SJSA1 (cell line): ENCODE results near the gene LCN1. TPM values are rescaled to one million over a fixed set of nuclear protein-coding genes. Genes with fewer than 3 reads are reported as not detected.
"Not testable (repeated sequence)": the region's sequence is repeated elsewhere in the genome, so short reads cannot be mapped to it uniquely, and the experiment has no call there.

Experiments used
- DNase-seq, 2 experiments: peaks; one replicate each; pipeline ENCODE4 v3.0.0-alpha.2; 2015 to 2020; ENCODE audit warnings: low spot score in 2 of 2, low read depth in 1 of 2
- H3K27ac ChIP-seq: fragments of 250-450 bp; sonication (Bioruptor Pico); 2 replicates; pipeline ENCODE4 v1.5.1; 2020; ENCODE audit warnings: mild to moderate bottlenecking, moderate library complexity
- H3K27me3 ChIP-seq: fragments of 250-450 bp; sonication (Bioruptor Pico); replicated peaks from 2 replicates; pipeline ENCODE4 v1.5.1; 2020; ENCODE audit warnings: mild to moderate bottlenecking, moderate library complexity
- H3K36me3 ChIP-seq: fragments of 250-450 bp; sonication (Bioruptor Pico); 2 replicates; pipeline ENCODE4 v1.5.1; 2020; ENCODE audit warnings: mild to moderate bottlenecking
- H3K4me1 ChIP-seq: fragments of 250-450 bp; sonication (Bioruptor Pico); replicated peaks from 2 replicates; pipeline ENCODE4 v1.6.1; 2021; ENCODE audit warnings: mild to moderate bottlenecking
- H3K4me3 ChIP-seq: fragments of 250-450 bp; sonication (Bioruptor Pico); 2 replicates; pipeline ENCODE4 v1.5.1; 2020; ENCODE audit warnings: mild to moderate bottlenecking
- H3K9me3 ChIP-seq: fragments of 250-450 bp; sonication (Bioruptor Pico); replicated peaks from 2 replicates; pipeline ENCODE4 v1.5.1; 2020; ENCODE audit warnings: mild to moderate bottlenecking
- total RNA-seq: library from RNA; depleted of rRNA; stranded (reverse); fragments of >200 nt; shearing (Covaris generic); gene quantifications from 2 replicates; pipeline ENCODE4 v1.2.3, GENCODE V29; 2014

LCN1 gene
- total RNA-seq, 1 experiment from 2014 or later = not detected

DNA sequence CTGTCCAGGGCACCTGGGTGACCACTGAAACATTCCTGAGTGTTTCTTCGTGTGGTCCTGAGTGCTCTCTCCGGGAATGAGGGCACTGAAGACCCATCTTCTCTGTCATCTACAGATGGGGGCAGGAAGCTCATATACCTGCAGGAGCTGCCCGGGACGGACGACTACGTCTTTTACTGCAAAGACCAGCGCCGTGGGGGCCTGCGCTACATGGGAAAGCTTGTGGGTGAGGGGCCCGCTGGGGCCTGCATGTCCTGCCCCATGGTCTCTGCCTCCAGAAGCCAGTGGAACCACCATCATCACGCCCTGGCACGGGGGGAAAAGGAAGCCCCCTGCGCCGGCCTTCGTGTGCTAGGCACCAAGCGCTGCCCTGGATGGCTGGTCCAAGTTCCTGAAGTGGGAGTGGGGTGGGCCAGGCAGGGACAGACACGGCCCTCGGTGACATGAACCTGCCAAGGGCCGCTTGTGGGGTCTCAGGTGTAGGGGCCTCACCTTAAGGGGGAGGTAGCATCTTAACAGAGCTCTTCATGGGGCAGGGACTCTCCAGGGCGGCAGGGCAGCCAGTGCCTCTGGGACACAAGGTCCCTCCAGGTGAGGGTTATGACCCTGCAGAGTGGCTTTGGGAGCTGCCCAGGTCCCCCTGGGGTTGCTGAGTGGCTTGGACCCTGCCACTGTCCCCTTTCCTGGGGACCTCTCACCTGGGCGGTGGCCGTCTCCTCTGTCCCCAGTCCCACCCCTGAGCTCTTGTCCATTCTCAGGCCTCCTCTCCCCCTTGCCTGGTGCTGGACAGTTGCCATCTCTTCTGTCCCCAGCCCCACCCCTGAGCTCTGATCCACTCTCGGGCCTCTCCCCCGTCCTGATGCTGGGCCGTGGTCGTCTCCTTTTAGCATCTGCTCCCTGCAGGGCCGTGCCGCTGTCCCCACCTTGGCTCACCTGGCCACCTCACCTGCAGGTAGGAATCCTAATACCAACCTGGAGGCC, 26.8 kb downstream of the LCN1 start:
- Histone ChIP-seq H3K27ac (no peak overlapping the region), H3K36me3 (no peaks in the 10 kb centered on the region), H3K4me1 (no peaks in the 10 kb centered on the region), H3K9me3 (no peaks in the 10 kb centered on the region), H3K4me3 (no peak overlapping the region), H3K27me3 (no peaks in the 10 kb centered on the region)
- no peak for DNase-seq

DNA sequence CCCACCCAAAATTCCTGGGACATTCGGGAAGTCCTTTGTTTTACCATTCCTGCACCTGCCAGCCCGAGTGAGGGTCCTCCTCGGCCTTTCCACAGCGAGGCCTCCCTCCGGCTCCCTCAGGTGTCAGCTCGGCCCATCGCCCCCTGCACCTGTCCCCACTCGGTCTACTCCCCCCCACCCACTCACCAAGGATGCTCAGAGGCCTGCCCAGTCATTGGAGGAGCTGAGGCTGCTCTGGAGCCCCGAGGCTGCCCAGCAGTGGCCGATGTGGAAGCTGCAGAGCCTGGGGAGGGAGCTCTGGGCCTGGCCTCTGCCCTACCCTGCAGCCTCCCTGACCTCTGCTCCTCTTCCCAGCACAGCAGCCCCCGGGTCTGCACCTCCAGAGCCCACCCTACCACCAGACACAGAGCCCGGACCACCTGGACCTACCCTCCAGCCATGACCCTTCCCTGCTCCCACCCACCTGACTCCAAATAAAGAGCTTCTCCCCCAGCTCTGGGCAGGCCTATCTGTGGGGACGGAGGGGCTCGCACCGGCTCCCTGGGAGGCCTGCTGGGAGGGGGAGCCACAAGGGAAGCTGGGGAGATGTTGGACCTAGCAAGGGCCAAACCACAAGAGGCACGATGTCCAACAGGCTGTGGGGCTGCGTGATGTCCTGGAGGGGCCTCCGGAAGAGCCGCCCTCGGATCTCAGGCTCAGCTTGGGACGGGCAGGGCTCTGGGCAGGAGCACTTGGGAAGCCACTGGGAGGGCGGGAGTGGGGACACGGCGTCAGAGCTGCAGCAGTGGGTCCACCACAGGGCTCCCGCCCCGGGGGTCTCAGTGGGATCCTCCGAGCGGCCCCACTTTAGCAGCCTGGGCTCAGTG, 28.5 kb downstream of the LCN1 start:
- not testable (repeated sequence) for H3K4me1 ChIP-seq, H3K27me3 ChIP-seq, DNase-seq, H3K9me3 ChIP-seq, H3K36me3 ChIP-seq, H3K4me3 ChIP-seq, H3K27ac ChIP-seq

DNA sequence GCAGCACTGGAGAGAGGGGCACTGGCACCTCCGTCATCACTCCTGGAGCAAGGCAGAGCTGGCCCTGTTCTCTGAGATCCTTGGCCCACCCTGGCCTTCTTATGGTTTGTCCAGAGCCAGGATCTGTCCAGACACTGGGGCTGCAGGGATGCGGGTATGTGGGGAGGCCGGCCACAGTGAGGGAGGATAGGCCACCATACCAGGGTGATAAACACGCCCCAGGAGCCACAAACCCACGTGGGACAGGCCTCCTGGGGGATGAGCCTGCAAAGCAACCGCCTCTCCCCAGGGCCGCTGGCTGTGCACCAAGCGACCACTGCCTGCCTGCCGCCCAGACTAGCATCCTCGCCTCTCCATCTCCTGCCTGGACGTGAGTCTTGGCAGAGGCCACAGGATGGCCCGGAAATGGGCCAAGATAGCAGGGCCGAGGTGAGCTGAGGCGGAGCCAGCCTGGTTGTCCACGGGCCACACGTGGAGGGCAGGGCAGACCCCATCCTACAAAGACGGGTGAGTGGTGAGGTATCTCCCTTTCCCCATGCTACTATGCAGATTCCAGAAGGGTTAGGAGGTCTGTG, 29.2 kb downstream of the LCN1 start:
- no peak overlapping the region for H3K27ac ChIP-seq
- H3K36me3 ChIP-seq = no peaks in the 10 kb centered on the region

DNA sequence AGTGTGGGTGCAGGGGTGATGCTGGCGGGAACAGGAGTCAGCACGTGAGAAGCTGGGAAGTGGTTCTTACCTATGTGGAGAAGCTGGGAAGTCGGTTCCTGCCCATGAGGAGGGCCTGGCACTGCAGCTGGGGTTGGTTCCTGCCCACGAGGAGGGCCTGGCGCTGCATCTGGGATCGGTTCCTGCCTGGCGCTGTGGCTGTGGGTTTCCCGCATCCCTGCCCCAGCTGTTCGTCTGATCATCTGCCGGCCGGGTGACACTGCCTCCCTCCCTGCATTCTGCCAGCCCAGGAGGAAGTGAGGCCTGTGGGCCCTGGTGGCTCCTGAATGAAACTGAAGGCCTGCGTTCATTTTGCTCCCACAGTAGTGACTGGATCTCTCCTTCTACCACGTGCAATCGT, 29.8 kb downstream of the LCN1 start:
- Histone ChIP-seq H3K27me3 (no peaks in the 10 kb centered on the region), H3K36me3 (no peaks in the 10 kb centered on the region), H3K4me3 (no peak overlapping the region), H3K9me3 (no peaks in the 10 kb centered on the region), H3K4me1 (peaks cover 15% of the 10 kb centered on the region), H3K27ac (no peak overlapping the region)
- no peak for DNase-seq

More for the DNA sequence above, 29.2 kb downstream of the LCN1 start:
- peaks cover 13% of the 10 kb centered on the region for H3K4me1 ChIP-seq
- no peak overlapping the region for H3K4me3 ChIP-seq
- no peak for DNase-seq
- H3K27me3 ChIP-seq = no peaks in the 10 kb centered on the region
- H3K9me3 ChIP-seq = no peaks in the 10 kb centered on the region

DNA sequence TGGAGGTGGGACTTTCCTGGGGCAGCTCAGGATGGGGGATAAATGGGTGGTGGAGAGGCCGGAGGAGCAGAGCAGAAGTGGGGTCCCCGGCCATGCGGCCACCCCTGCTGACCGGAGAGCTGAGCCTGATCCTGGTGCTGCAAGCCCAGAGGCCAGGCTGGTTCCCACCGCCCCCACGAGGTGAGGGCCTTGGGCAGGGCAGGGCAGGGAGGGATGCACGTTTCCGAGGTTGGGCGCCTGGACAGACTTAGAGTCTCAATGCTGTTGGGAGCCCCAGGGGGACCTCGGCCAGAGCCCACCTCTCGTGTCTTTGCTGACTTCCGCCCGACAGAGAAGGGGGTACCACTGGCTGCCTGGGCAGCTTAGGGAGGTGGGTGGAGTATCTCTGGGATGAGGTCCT, 30.2 kb downstream of the LCN1 start:
- H3K27ac ChIP-seq = no peak overlapping the region
- H3K4me1 ChIP-seq = peaks cover 15% of the 10 kb centered on the region
- H3K4me3 ChIP-seq = no peak overlapping the region
- H3K36me3 ChIP-seq = no peaks in the 10 kb centered on the region
- no peak for DNase-seq
- H3K27me3 ChIP-seq = no peaks in the 10 kb centered on the region
- H3K9me3 ChIP-seq = no peaks in the 10 kb centered on the region

DNA sequence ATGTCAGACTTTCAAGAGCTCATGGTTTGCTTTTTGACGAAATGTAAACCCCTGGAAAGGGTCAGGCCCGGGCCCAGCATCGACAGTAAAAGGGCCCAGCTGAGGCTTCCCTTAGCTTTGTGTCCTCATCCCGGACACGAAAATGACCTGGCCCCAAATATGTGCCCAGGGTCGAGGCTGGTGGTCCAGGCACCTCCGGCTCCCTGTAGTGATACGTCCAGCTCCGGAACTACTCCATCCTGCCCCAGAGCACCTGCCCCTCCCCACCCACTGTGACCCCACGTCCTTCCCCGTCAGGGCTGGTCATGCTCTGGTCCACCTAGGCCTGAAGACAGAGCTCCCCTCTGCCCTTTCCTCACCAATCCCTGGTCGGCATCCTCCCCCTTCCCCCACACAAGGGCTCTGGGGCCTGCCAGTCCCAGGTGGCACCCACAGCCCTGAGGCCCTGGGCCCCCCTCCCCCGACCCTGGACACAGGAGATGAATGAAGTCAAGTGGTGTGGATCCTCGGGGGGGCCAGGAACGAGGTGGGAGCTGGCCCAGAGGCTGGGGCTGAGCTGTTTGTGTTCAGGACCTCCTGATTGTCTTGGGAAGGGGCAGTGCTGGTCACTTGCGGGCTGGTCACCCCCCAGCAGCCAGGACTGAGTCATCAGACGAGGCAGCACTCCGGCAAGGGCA, 30.9 kb downstream of the LCN1 start:
- Histone ChIP-seq H3K36me3 (no peaks in the 10 kb centered on the region), H3K4me3 (no peak overlapping the region), H3K4me1 (peaks cover 15% of the 10 kb centered on the region), H3K9me3 (no peaks in the 10 kb centered on the region), H3K27ac (no peak overlapping the region), H3K27me3 (no peaks in the 10 kb centered on the region)
- no peak for DNase-seq

DNA sequence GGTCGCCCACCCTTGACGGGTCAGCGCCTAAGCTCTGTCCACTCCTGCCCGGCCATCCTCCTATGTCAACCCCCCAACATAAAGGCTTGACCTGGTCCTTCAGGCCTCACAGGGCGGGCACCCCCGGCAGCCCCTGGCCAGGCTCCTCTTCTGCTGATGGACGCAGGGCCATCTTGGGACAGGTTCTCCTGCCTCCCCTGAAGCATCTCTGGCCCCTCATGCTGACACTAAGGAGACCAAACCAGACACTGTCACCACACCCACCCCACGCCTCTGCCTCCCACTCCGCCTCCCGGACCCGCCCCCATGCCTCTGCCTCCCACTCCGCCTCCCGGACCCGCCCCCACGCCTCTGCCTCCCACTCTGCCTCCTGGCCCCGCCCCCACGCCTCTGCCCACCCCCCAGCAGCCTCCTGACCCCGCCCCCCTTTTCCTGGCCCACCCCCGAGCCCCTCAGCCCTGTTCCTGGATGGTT, 31.5 kb downstream of the LCN1 start:
- Histone ChIP-seq H3K9me3 (no peaks in the 10 kb centered on the region), H3K27me3 (no peaks in the 10 kb centered on the region), H3K36me3 (no peaks in the 10 kb centered on the region), H3K4me1 (peaks cover 15% of the 10 kb centered on the region), H3K4me3 (no peak overlapping the region), H3K27ac (no peak overlapping the region)
- no peak for DNase-seq

DNA sequence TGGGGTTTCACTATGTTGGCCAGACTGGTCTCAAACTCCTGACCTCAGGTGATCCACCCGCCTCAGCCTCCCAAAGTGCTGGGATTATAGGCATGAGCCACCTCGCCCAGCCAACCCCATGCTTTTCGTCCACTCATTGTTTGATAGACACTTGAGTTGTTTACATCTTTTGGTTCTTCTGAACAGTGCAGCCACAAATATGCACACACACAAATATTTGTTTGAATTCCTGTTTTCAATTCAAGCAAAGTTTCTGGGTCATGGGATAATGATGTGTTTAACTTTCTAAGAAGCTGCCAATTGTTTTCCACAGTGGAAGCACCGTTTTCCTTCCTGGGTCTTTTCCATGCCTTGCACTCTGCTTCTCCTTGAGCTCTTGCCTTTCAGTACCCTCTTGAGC, 33.5 kb downstream of the LCN1 start:
- H3K36me3 ChIP-seq = no peaks in the 10 kb centered on the region
- peak in 1 of 2 experiments; percentile 60 for DNase-seq
- no peak overlapping the region for H3K4me3 ChIP-seq
- no peaks in the 10 kb centered on the region for H3K27me3 ChIP-seq
- no peaks in the 10 kb centered on the region for H3K9me3 ChIP-seq
- H3K27ac ChIP-seq = no peak overlapping the region
- H3K4me1 ChIP-seq = peaks cover 15% of the 10 kb centered on the region

DNA sequence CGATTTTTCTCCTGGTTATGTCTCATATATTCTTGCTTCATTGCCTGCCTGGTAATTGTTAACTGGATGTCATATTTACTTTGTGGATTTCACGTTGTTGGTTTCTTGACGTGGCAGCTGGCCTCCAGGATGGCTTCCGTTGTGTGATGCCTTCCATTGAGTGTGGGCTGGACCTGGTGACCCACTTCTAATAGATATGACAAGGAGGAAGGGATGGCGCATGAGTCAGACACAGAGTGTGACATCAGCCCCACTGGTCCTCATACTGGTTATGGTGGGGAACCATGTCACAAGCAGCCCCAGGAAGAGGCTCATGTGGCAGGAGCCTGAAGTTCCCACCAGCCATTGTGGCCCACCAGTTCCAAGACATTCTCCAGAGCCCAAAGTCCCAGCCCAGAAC, 34.0 kb downstream of the LCN1 start:
- Histone ChIP-seq H3K9me3 (no peaks in the 10 kb centered on the region), H3K4me1 (peaks cover 15% of the 10 kb centered on the region), H3K27me3 (no peaks in the 10 kb centered on the region), H3K4me3 (no peak overlapping the region), H3K27ac (no peak overlapping the region), H3K36me3 (no peaks in the 10 kb centered on the region)
- no peak for DNase-seq

DNA sequence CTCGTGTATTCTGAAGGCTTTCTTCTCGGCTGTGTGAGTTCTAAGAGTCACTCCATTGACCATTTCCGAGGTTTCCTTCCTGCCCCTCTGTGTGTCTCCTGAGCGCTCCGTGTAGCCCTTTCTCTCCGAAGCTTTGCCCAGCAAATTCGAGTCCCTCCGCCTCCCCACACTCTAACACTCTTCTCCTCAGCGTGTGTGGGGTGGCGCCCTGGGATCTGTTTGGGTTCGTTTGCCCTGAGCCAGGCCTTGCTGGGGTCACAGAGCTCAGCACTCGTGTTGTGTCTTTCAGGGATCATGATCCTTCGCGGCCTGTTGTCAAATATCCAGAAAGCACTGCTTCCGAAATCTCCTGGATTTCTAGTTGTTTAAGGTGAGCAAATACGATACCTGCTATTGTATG, 34.7 kb downstream of the LCN1 start:
- Histone ChIP-seq H3K27ac (no peak overlapping the region), H3K27me3 (no peaks in the 10 kb centered on the region)

DNA sequence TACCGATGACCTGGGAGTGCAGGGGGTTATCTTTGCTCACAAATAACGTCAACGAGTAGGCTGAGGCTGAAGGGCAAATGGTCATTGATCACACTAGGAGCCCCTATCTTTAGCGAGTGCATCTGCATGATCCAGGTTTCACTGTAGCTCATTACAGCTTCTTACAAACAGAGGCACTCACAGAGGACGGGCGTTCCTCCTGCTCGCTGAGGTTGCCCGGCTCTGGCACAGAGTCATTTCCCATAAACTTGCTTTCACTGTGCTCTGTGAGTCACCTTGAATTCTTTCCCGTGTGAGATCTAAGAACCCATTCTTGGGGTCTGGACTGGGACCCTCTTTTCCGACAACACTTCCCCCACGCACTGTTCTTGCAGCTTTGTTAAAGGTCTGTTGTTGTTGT, 38.4 kb downstream of the LCN1 start:
- no peak overlapping the region for H3K4me3 ChIP-seq
- H3K27me3 ChIP-seq = no peaks in the 10 kb centered on the region
- no peaks in the 10 kb centered on the region for H3K36me3 ChIP-seq
- DNase-seq = no peak
- peaks cover 10% of the 10 kb centered on the region for H3K4me1 ChIP-seq
- no peaks in the 10 kb centered on the region for H3K9me3 ChIP-seq
- H3K27ac ChIP-seq = no peak overlapping the region

More for the DNA sequence above, 34.7 kb downstream of the LCN1 start:
- Histone ChIP-seq H3K9me3 (no peaks in the 10 kb centered on the region), H3K4me3 (no peak overlapping the region), H3K4me1 (peaks cover 15% of the 10 kb centered on the region), H3K36me3 (no peaks in the 10 kb centered on the region)
- no peak for DNase-seq

DNA sequence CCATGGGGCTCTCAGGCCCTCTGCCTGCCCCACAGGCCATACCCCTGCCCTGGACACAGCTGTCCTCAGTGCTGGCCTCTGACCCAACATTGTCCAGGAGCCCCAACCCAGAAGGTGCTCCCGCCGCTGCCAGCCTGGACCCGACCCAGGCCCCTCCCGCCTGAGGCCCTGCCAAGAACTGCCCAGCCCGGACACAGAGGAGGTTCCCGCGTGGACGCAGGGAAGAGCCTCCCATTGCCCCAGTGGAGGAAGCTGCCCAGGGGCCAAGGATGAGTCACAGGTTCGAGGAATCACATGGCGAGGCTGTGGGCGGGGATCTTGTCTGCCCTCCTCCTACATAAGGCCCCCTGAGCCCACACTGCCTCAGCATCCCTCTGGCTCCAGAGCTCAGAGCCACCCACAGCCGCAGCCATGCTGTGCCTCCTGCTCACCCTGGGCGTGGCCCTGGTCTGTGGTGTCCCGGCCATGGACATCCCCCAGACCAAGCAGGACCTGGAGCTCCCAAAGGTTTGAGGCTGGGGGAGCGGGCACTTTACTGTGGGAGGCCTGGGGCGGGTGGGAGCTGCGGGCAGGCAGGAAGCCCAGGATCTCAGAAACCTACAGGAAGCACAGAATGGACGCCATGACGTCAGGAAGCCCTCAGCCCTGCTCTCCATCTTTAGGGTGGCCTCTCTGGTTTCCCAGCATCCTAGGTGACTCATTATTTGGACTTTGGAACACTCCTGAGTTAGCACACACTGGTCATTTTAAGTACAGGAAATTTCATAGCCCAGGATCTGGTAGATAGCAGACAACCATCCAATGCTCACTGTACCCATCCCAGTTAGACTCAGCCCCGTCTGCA, 40.4 kb downstream of the LCN1 start, which contains the start of gene PAEP:
Gene PAEP (plus strand): TSS at position 366 of the 844 bp plus-strand sequence.
- H3K36me3 ChIP-seq = no peaks in the 10 kb centered on the region
- no peaks in the 10 kb centered on the region for H3K27me3 ChIP-seq
- no peaks in the 10 kb centered on the region for H3K4me1 ChIP-seq
- H3K4me3 ChIP-seq = no peak within 1 kb of the TSS
- no peak within 1 kb of the TSS for H3K27ac ChIP-seq
- H3K9me3 ChIP-seq = no peaks in the 10 kb centered on the region
- no peak for DNase-seq
